A673 (cell line): ENCODE results near the gene TPD52L2.

Experiments
- CTCF ChIP-seq: fragments of 300-800, 200-600 bp; sonication (generic); conservative IDR thresholded peaks from 2 replicates; pipeline ENCODE4 v1.5.1; 2017; ENCODE audit warnings: low read depth, mild to moderate bottlenecking, antibody characterized with exemption, low read length, moderate library complexity, mixed read lengths
- EZH2 ChIP-seq: fragments of 200-600 bp; sonication (generic); IDR thresholded peaks from 2 replicates; pipeline ENCODE4 v1.6.1; 2017; ENCODE audit warnings: borderline replicate concordance, low read depth, mild to moderate bottlenecking, mixed read lengths, antibody characterized with exemption, low read length; ENCODE audit not compliant: poor library complexity, severe bottlenecking

GRCh38 chr20:63860325-63861051 lies 4.6 kb upstream of the TPD52L2 start:
- no peak for TF ChIP-seq CTCF
- no peak for TF ChIP-seq EZH2
